SH-SY5Y (cell line): ENCODE data around the gene ZNF8.
A peak's percentile ranks its signal among the peaks of the same experiment; 100 is the strongest.

ENCODE experiments used
- GATA2 ChIP-seq: IDR thresholded peaks from 2 replicates; pipeline ENCODE4 v1.6.1; 2011; ENCODE audit warnings: mild to moderate bottlenecking, low read depth, low read length
- GATA3 ChIP-seq: IDR thresholded peaks from 2 replicates; pipeline ENCODE4 v1.6.1; 2011; ENCODE audit warnings: low read depth, mild to moderate bottlenecking, low read length, moderate library complexity

The ZNF8 gene

DNA sequence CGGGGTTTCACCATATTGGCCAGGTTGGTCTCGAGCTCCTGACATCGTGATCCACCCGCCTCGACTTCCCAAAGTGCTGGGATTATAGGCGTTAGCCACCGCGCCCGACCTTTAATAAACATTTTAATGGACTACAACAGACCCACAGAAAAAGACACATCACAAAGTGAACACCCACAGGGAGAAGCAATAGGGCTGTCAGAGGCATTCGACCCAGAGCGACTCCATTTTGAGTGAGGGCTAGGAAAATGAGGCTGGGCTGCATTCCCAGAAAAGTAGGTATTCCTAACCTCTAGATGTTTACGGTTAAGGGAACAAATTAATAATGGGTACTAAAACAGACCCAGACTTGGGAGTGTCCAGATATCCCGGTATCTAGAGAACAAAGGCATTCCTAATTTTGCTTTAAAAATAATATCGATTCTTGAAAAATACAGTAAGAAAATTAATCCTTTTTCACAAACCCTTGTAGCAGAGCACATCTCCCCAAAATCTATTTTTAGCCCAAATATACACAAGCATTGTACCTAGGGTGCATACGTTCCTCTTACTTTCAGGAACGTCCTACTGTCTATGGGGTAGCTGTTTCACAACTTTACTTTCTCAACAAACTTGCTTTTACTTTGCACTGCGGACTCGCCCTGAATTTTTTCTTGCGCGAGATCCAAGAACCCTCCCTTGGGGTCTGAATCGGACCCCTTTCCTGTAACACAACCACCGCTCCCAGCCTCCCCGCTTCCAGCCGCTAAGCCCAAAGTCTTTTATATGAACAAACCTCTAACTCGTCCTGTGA is 811 bp upstream of the ZNF8 start:
- TF ChIP-seq GATA2 (no peak), GATA3 (no peak)

DNA sequence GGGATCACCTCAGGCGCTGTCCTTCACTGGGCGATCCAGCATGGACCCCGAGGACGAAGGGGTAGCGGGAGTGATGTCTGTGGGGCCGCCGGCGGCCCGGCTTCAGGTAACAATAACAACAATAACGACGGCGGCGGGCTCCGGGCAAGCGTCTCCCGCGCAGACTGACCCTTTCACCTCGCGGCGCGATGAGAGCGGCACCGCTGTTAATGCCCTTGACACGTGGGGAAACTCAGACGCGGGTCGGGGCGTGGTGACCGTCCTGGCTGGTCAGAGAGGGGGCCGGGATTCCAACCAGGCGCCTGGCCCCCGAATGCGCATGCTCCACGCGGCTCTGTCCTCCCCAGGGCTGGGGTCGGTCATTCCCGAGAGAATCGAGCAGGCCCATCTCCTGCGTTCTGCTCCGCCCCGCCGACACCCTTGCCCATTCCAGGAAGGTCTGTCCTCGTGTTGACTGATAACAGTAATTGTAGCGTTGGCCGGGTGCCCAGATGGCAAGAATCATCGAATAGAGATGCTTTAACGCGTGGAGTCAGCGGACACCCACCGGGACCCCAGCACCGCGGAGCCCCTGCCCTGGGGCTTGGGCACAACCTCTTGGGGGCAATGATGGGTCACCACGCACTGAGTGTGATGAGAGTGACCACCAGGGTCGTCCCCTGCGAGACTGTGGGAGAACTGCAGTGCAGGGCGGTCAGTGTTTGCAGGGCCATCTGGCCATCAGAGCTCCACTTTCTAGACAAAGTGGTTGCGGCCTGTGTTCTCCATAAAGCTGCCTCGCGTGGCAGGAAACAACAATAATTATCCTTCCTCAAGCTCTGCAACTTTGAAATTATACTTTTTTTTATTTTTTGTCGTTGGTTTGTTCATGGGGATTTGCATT is 528 bp downstream of the ZNF8 start:
- no peak for TF ChIP-seq GATA3
- peak; percentile 52; the same call in 1 of the 2 replicates for TF ChIP-seq GATA2

DNA sequence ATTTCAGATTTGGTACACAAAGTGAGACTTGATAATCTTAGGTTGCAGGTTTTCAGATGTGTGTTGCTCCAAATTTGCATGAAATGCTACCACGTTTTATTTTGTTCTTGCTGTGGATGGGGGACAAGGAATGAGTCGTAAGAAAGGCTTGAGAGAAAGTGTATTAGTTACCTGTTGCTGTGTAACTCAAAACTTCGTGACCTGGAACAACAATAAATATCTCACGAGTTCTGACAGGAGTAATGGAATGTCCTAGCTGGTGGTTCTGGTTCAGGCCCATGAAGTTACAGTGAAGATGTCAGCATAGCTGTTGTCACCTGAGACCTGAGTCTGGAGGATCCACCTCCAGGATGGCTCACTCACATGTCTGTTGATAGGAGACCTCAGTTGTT is 1.2 kb downstream of the ZNF8 start:
- TF ChIP-seq GATA3 (no peak), GATA2 (no peak)

DNA sequence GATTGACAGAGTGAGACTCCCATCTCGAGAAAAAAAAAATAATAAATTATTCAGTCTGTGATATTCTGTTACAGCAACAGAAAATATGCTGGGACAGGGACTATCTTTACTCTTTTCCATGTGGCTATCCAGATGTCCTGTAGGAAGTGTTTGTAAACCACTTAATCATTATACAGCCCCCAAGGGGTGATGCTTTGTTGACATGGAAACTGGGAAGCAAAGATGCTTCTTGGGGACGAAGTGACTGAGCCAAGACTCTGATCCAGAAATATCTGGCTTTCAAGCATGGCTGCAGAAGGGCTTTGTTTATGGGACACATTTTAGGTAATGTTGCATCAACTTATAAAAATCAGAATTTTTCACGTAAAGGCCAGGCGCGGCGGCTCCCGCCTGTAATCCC is 5.4 kb downstream of the ZNF8 start:
- TF ChIP-seq GATA2 (no peak), GATA3 (no peak)

DNA sequence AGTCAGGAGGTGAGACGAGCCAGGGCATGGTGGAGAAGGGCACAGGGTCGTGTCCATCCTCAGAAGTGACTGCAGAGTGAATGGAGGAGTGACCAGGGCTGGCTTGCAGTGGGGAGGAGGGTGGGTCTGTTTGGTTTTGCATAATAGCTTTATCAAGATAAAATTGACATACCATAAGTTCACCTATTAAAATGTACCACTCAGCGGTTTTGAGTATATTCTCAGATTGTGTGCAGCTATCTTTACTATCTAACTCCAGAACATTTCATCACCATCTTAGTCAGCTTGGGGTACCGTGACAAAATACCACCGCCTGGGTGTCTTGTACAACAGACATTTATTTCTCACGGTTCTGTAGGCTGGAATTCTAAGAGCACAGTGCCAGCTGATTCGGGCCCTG is 13.2 kb downstream of the ZNF8 start:
- no peak for TF ChIP-seq GATA3
- TF ChIP-seq GATA2: no peak

DNA sequence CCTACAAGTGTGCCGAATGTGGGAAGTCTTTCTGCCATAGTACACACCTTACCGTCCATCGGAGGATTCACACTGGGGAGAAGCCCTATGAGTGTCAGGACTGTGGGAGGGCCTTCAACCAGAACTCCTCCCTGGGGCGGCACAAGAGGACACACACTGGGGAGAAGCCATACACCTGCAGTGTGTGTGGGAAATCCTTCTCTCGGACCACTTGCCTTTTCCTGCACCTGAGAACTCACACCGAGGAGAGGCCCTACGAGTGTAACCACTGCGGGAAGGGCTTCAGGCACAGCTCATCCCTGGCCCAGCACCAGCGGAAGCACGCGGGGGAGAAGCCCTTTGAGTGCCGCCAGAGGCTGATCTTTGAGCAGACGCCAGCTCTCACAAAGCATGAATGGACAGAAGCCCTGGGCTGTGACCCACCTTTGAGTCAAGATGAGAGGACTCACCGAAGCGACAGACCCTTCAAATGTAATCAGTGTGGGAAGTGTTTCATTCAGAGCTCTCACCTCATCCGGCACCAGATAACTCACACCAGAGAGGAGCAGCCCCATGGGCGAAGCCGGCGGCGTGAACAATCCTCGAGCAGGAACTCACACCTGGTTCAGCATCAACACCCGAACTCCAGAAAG is 16.1 kb downstream of the ZNF8 start:
- no peak for TF ChIP-seq GATA2
- TF ChIP-seq GATA3: no peak

DNA sequence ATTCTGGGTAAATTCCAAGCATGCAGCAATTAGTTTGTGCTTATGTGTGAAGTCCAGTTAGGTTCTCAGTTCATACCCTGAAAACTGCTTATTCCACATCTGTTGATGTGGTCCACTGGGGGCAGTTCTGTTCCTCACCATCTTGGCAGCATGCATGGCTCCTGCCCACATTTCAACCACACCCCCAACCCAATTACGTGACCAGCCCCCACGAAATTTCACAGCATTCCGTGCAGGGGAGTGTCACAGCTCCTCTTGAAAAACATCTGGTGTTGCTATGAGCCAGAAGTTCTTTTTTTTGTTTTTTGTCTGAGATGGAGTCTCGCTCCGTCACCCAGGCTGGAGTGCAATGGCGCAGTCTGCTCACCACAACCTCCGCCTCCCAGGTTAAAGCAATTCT is 17.3 kb downstream of the ZNF8 start:
- TF ChIP-seq GATA2 (no peak), GATA3 (no peak)

DNA sequence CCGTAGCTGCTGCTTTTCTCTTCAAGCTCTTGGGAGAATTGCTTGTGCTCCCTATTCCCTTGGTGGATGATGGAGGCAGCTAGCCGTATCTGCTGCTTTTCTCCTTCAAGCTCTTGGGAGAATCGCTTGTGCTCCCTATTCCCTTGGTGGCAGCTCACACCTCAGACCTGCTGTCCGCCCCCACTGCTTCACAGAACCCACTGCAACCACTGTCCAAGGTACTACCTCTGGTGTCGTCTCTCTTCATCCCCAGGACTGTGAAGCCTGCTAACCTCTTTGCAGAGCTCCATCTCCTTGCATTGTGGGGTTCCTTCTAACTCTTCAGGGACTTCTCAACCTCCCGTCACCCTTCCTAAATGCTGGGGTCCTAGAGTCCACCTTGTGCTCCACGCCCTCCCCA is 21.9 kb downstream of the ZNF8 start:
- TF ChIP-seq GATA2 (no peak), GATA3 (no peak)

DNA sequence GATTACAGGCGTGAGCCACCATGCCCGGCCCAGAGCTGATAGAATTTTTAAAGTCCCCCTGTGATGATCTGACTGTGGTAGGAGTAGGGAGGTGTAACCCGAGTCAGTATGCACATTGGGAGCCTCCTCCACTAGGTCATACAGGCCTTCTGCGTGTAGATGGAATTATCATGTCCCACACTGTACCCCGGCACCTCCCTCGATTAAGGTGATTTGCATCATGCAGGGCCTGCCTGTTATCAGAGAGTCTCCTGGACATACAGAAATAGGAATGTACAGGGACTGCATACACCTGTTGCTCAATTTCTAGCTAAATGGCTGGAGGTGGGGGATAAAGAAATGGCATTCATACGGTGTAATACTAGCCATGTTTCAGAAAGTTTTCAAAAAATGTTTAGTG is 25.5 kb downstream of the ZNF8 start:
- TF ChIP-seq GATA3: no peak
- no peak for TF ChIP-seq GATA2

DNA sequence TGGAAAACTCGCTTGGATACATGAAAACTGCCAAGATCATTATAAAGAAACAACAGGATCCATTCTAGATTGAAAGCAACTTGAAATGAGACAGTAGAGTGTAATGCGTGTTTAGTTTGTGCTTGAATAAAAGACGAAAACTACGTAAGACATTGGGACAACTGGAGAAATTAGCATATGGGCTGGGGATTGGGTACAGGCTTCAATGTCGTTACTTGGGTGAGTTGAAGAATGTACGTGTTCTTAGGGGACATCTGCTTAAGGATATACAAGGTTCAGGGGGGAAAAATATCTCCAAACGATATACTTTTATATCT is 26.0 kb downstream of the ZNF8 start:
- TF ChIP-seq GATA3: no peak
- TF ChIP-seq GATA2: no peak

DNA sequence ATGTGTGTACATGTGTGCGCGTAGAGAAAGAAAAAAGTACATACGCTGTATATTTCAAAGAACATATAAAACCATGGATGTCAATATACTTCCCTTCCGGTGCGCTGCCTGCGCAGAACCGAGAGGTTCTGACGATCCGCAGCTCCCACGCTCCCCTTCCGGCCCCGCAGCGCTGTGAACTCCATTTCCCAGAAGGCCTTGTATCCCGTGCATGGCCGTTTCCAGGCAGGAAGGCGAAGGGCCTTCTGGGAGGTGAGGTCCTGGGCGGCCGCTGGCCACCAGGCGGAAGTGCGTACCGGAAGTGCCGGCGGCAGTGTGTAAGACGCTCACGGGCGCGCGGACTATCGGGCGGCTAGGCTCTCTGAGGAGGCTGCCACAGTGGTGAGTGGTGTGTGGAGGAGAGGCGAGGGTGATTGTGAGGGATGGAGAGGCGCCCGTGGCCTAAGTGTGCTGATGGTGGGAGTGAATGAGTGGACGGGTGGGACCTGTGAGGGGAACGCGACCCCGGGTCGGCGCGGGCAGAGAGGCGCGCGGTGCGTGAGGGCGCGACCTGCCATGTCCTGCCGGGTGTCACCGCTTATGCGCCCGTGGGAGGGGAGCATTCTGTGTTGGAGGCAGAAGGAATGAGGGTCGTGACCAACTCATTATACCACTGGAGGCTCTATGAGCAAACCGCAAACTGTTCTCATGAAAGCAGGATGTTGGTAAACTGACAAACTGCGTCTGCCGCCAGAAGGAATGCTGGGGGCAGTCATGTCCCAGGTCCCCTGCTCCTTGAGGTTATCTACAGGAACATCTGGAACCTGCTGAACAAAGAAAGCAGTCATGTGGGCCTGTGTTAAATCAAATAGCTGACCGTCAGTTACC is 26.5 kb downstream of the ZNF8 start, which contains the start of gene ERVK3-1:
Gene ERVK3-1, plus strand, starts transcription at position 313 of the 867 bp plus-strand sequence. CDS start 6,792 bp downstream, outside the sequence.
- TF ChIP-seq GATA2 (no peak), GATA3 (no peak)

DNA sequence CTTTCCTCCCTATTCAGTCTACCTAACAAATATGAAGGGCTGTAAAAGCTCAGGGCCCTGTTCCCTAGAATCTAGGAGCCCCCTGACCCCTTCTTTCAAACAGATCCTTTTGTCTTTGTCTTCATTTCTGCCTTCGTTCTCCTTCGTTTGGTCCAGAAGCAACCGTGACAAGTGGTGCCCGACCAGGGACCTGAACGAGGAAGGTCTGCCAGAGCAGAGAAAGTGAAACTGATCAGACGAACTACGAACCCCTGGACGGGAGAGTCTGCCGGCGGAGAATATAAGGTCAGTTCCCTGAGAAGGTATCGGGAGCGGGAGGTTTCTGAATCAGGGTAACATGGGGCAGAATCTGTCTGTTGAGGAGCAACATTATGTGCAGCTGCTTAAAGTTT is 27.2 kb downstream of the ZNF8 start:
- TF ChIP-seq GATA2 (no peak), GATA3 (no peak)

DNA sequence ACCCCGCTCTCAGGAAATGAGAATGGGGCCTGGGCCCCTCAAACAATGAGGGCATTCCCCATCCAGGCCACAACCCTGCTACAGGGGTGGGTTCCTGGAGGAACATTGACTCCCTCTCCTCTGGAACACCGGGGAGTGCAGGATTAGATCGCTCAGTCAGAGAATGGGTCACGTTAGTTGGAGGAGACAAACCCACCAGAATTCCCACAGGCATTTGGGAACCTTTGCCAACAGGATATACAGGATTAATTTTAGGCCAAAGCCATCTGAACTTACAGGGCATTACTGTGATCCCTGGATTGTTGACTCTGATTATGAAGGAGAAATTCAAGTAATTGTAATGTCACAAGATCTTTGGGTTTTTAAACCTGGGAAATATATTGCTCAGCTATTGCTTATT is 29.0 kb downstream of the ZNF8 start:
- TF ChIP-seq GATA3: no peak
- no peak for TF ChIP-seq GATA2
